ENCODE results near the gene ECI1.

- TF ChIP-seq CTCF (conservative IDR thresholded peaks at IDR 0.05; ENCODE audit: low read depth, low read length) (no peak), POLR2A (IDR thresholded peaks at IDR 0.05; ENCODE audit: low read depth, low read length) (no peak), SMC3 (IDR thresholded peaks at IDR 0.05; ENCODE audit: low read depth, low read length) (no peak), RAD21 (IDR thresholded peaks at IDR 0.05; ENCODE audit: low read length) (no peak), BHLHE40 (IDR thresholded peaks at IDR 0.05; ENCODE audit: low read depth, low read length) (no peak), MAFK (IDR thresholded peaks at IDR 0.05; ENCODE audit: low read depth, low read length) (no peak), CEBPB (IDR thresholded peaks at IDR 0.05; ENCODE audit: low read depth, low read length) (no peak), MAZ (IDR thresholded peaks at IDR 0.05; ENCODE audit: borderline replicate concordance, low read depth, low read length) (no peak)
Measured at GRCh38 chr16:2242598-2242997, 8.8 kb downstream of the ECI1 start.

Measured in IMR-90 (cell line).